ENCODE data around the gene PAK5. TPM values are rescaled to one million over a fixed set of nuclear protein-coding genes. Genes with fewer than 3 reads are reported as not detected.

The PAK5 gene
- total RNA-seq, 1 donor from 2014 or later, result not detected

- H3K4me3 ChIP-seq, result no peak overlapping the region
- intact Hi-C loops (cut with micrococcal nuclease), result no loop called here
Measured at GRCh38 chr20:9794831-9795230, 44.0 kb downstream of the PAK5 start.

GRCh38 chr20:9792674-9793073 is 46.2 kb downstream of the PAK5 start:
- Histone ChIP-seq H3K9me3 (replicated peaks) (peaks cover 5% of the 10 kb centered on the region), H3K27me3 (ENCODE audit: low read depth) (no peaks in the 10 kb centered on the region), H3K36me3 (no peaks in the 10 kb centered on the region), H3K4me1 (no peaks in the 10 kb centered on the region), H3K27ac (replicated peaks) (no peak overlapping the region), H3K4me3 (no peak overlapping the region)
- no peak for TF ChIP-seq CTCF (IDR thresholded peaks at IDR 0.05; ENCODE audit: borderline replicate concordance)
- no peak for DNase-seq
- intact Hi-C loops (cut with micrococcal nuclease), result no loop called here

More at GRCh38 chr20:9794831-9795230, 44.0 kb downstream of the PAK5 start:
- H3K27me3 ChIP-seq (ENCODE audit: low read depth), result no peaks in the 10 kb centered on the region
- H3K4me1 ChIP-seq, result no peaks in the 10 kb centered on the region
- no peak for DNase-seq
- H3K9me3 ChIP-seq (replicated peaks), result peaks cover 5% of the 10 kb centered on the region
- no peak overlapping the region for H3K27ac ChIP-seq (replicated peaks)
- no peak for TF ChIP-seq CTCF (IDR thresholded peaks at IDR 0.05; ENCODE audit: borderline replicate concordance)
- no peaks in the 10 kb centered on the region for H3K36me3 ChIP-seq

- no peak for DNase-seq
- intact Hi-C loops (cut with micrococcal nuclease), result no loop called here
- TF ChIP-seq CTCF (IDR thresholded peaks at IDR 0.05; ENCODE audit: borderline replicate concordance), result no peak
- Histone ChIP-seq H3K4me3 (no peak overlapping the region), H3K9me3 (replicated peaks) (peaks cover 5% of the 10 kb centered on the region), H3K36me3 (no peaks in the 10 kb centered on the region), H3K27ac (replicated peaks) (no peak overlapping the region), H3K27me3 (ENCODE audit: low read depth) (no peaks in the 10 kb centered on the region), H3K4me1 (no peaks in the 10 kb centered on the region)
Measured at GRCh38 chr20:9789131-9789530, 49.7 kb downstream of the PAK5 start.

GRCh38 chr20:9775176-9775575 is 63.7 kb downstream of the PAK5 start:
- Histone ChIP-seq H3K27ac (replicated peaks) (no peak overlapping the region), H3K9me3 (replicated peaks) (peaks cover 21% of the 10 kb centered on the region), H3K27me3 (ENCODE audit: low read depth) (no peaks in the 10 kb centered on the region), H3K4me3 (no peak overlapping the region), H3K4me1 (no peaks in the 10 kb centered on the region), H3K36me3 (no peaks in the 10 kb centered on the region)
- no peak for DNase-seq
- intact Hi-C loops (cut with micrococcal nuclease), result no loop called here
- no peak for TF ChIP-seq CTCF (IDR thresholded peaks at IDR 0.05; ENCODE audit: borderline replicate concordance)

- intact Hi-C loops (cut with micrococcal nuclease), result no loop called here
- Histone ChIP-seq H3K4me1 (no peaks in the 10 kb centered on the region), H3K27ac (replicated peaks) (no peak overlapping the region), H3K9me3 (replicated peaks) (peaks cover 12% of the 10 kb centered on the region), H3K27me3 (ENCODE audit: low read depth) (no peaks in the 10 kb centered on the region), H3K4me3 (no peak overlapping the region), H3K36me3 (no peaks in the 10 kb centered on the region)
- DNase-seq, result no peak
- no peak for TF ChIP-seq CTCF (IDR thresholded peaks at IDR 0.05; ENCODE audit: borderline replicate concordance)
Measured at GRCh38 chr20:9769954-9770353, 68.9 kb downstream of the PAK5 start.

- Histone ChIP-seq H3K4me1 (no peaks in the 10 kb centered on the region), H3K9me3 (replicated peaks) (peaks cover 34% of the 10 kb centered on the region), H3K36me3 (no peaks in the 10 kb centered on the region), H3K27ac (replicated peaks) (no peak overlapping the region), H3K27me3 (ENCODE audit: low read depth) (no peaks in the 10 kb centered on the region), H3K4me3 (no peak overlapping the region)
- no peak for DNase-seq
- intact Hi-C loops (cut with micrococcal nuclease), result no loop called here
- TF ChIP-seq CTCF (IDR thresholded peaks at IDR 0.05; ENCODE audit: borderline replicate concordance), result no peak
Measured at GRCh38 chr20:9761476-9761875, 77.4 kb downstream of the PAK5 start.
